Activated CD4-positive, alpha-beta T cell treated with anti-CD3 and anti-CD28 coated beads for 48 hours (primary cell): ENCODE data around the gene PATE4.
"Not testable (repeated sequence)": the region's sequence is repeated elsewhere in the genome, so short reads cannot be mapped to it uniquely, and the experiment has no call there.

ENCODE experiments used
- DNase-seq: peaks from one replicate; pipeline ENCODE4 v3.0.0-alpha.2; 2020

Gene PATE4

GRCh38 chr11:125833016-125833415 is at the start of gene PATE4:
TSS of gene PATE4 (plus strand) at chr11:125833316. CDS start at chr11:125833360, 44 bp downstream.
- DNase-seq = no peak

GRCh38 chr11:125784678-125785077 is 48.4 kb upstream of the PATE4 start:
- no peak for DNase-seq

- no peak for DNase-seq
Measured at GRCh38 chr11:125787827-125788226, 45.3 kb upstream of the PATE4 start, which contains the start of gene PATE3. TSS of gene PATE3 (plus strand) at chr11:125788127. CDS start at chr11:125788152, 25 bp downstream.

GRCh38 chr11:125790825-125791224 is 42.3 kb upstream of the PATE4 start:
- DNase-seq = no peak

- no peak for DNase-seq
Measured at GRCh38 chr11:125797641-125798040, 35.5 kb upstream of the PATE4 start.

GRCh38 chr11:125799808-125800207 is 33.3 kb upstream of the PATE4 start:
- no peak for DNase-seq

GRCh38 chr11:125802387-125802786 is 30.7 kb upstream of the PATE4 start:
- DNase-seq = no peak

GRCh38 chr11:125807909-125808308 is 25.2 kb upstream of the PATE4 start:
- no peak for DNase-seq

GRCh38 chr11:125835748-125836147 is 2.6 kb downstream of the PATE4 start:
- DNase-seq = no peak

GRCh38 chr11:125842321-125842948 is 9.3 kb downstream of the PATE4 start:
- no peak for DNase-seq

GRCh38 chr11:125846188-125846587 is 13.1 kb downstream of the PATE4 start:
- DNase-seq = no peak

- DNase-seq = not testable (repeated sequence)
Measured at GRCh38 chr11:125857670-125858069, 24.6 kb downstream of the PATE4 start.

- not testable (repeated sequence) for DNase-seq
Measured at GRCh38 chr11:125862786-125863185, 29.7 kb downstream of the PATE4 start.

- not testable (repeated sequence) for DNase-seq
Measured at GRCh38 chr11:125865354-125865753, 32.2 kb downstream of the PATE4 start.

GRCh38 chr11:125869521-125869920 is 36.4 kb downstream of the PATE4 start:
- DNase-seq = no peak

- peak; percentile 55 for DNase-seq
Measured at GRCh38 chr11:125871391-125872137, 38.4 kb downstream of the PATE4 start.

- DNase-seq = no peak
Measured at GRCh38 chr11:125872138-125872491, 39.0 kb downstream of the PATE4 start.

GRCh38 chr11:125873881-125874555 is 40.9 kb downstream of the PATE4 start:
- no peak for DNase-seq

GRCh38 chr11:125874556-125875124 is 41.5 kb downstream of the PATE4 start:
- peak; percentile 62 for DNase-seq

- no peak for DNase-seq
Measured at GRCh38 chr11:125881291-125881690, 48.2 kb downstream of the PATE4 start.

- DNase-seq = no peak
Measured at GRCh38 chr11:125883375-125883774, 50.3 kb downstream of the PATE4 start.

GRCh38 chr11:125886997-125887372 is 53.9 kb downstream of the PATE4 start:
- peak; percentile 59 for DNase-seq
